ENCODE measurements around the gene SPR. TPM values are rescaled to one million over a fixed set of nuclear protein-coding genes. Genes with fewer than 3 reads are reported as not detected.
A peak's percentile ranks its signal among the peaks of the same experiment; 100 is the strongest.

SPR gene
- total RNA-seq, 1 experiment from 2014 or later: 120 TPM

DNA sequence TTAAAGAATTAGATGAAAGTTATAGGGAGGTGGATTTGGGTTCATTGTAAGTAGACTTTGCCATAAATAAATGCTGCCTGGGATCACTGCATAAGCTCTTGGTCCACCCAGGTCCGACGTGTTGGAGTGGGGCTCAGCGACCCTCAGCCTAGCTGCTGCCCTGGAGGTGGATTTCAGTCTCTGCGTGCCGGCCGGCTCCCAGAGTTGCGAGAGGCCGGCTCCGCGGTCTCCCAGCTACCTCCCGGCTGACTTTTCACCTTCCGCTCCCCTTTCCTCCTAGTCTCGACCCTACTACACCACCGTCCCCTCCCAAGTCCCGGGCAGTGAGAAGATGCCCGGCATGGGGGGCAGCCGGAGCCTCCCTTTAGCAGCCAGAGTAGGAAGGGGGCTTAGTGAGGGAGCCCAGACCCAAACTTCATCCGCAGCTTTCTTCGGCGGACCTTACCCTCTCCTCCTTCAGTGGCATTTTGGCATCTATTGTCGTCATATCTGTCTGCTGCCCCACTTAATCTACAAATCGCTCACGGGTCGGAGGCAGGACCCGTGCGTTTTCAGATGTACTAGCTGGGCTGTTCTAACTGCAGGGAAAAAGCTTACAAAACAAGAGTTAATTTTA, 38.2 kb downstream of the SPR start:
- in situ Hi-C loops (cut with HindIII; ENCODE audit: low pct_unique_long_range_greater_than_20kb, low sequenced_read_pairs): no loop called here
- no peak for DNase-seq (ENCODE audit: low read depth)

DNA sequence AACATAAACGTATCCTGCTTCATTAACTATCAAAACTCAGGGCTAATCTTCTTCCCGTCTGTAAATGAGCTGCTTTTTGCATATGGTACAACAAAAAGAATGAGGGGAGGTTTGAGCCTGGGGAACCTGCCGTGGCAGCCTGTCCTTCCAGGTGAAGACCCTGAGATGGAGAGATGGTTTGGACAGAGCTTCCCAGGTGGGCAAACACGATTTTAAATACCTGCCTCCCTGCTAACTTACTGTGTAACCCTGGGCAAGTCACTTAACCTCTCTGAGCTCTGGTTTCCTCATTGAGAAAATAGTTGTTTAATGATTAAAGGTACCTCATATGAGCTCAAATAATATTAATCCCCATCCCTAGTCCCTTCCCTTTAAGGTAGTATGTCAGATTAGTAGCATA, 39.2 kb downstream of the SPR start:
- in situ Hi-C loops (cut with HindIII; ENCODE audit: low pct_unique_long_range_greater_than_20kb, low sequenced_read_pairs): no loop called here
- no peak for DNase-seq (ENCODE audit: low read depth)

DNA sequence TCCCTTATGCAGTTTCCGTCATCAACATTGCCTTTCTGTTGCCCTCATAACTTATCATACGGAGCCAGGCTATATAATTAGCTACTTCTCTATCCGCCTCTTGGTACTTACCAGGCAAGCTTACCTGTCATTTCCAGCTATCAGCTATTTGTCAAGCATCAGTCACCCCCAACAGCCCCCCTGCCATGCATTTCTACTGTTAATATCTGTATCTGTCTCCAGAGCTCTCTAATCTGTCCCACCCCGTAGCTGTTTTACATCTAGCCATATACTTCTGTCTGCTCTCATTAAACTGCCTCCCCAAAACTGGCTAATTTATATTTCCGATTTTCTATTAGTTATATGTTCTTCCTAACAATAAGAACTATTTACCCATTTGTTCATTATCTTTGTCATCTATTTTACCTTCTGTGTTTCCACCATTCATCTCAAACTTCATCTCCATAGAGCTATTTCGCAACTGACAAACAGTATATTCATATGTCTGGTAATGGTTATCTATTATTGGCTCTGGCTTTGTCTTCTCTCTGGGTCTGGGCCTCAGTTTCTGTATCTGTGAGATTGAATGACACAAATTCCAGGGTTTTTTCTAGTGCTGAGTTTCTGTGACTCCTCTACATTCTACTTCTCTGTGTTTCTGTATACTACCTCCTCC, 39.7 kb downstream of the SPR start:
- in situ Hi-C loops (cut with HindIII; ENCODE audit: low pct_unique_long_range_greater_than_20kb, low sequenced_read_pairs): no loop called here
- no peak for DNase-seq (ENCODE audit: low read depth)

DNA sequence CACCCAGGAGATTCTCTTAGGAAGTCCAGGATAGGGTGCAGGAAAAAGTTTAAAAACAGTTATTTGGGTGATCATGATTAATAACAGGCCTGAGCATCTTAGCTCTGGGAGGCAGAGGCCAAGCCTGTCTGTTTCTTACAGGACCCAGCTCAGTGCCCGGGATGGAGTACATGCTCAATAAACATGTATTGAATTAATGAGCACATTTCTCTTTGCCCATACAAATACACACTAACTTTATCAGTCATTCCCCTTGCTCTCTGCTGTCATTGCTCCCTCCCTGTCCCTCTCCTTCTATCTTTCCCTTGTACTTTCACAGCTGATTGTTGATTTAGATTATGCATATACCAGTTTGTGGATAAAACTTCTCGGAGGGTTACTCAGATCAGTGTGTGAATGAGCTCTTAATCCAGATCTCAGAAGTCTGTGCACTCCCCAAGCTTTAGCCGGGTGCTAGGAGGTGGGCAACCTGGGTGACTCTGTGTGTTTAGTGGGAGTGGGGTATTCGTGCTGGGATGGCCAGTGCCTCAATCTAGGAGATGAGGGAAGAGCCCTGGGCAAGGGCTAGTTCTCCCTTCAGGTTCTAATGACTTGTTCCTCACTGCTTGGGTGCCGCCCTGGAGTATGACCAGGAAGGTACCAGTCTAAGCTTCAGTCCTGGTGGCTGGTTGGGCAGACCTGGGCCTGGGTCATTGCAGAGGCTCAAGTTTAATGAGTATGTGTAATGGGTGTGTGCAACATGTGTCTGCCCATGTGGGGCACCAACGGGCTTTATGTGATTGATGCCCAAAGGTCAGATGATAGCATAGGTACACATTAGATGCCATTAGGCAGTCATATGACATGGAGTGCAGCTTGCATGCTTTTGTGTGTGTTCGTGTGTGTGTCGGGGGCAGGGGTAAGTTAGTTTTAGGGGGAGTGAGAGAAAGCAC, 40.7 kb downstream of the SPR start:
- no peak for DNase-seq (ENCODE audit: low read depth)
- in situ Hi-C loops (cut with HindIII; ENCODE audit: low pct_unique_long_range_greater_than_20kb, low sequenced_read_pairs): no loop called here

DNA sequence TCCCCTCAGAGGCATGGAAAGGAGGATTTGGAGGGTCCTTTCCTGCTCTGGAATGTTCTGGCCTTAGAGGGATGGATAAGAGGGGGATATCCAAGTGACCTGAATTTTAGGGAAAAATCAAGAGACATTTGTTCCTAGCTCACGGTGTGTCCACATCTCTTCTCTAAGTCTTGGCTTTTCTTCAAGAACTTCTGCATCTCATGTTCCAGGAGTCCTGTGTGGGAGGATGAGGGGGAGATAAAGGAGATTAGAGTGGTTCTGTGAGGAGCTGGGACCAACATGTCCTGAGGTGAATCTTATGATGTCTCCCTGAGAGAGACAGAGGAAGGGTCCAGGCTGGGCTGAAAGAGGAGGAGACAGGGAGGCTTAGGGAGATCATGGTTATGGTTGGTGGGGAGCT, 41.8 kb downstream of the SPR start:
- in situ Hi-C loops (cut with HindIII; ENCODE audit: low pct_unique_long_range_greater_than_20kb, low sequenced_read_pairs): no loop called here
- DNase-seq (ENCODE audit: low read depth): no peak

DNA sequence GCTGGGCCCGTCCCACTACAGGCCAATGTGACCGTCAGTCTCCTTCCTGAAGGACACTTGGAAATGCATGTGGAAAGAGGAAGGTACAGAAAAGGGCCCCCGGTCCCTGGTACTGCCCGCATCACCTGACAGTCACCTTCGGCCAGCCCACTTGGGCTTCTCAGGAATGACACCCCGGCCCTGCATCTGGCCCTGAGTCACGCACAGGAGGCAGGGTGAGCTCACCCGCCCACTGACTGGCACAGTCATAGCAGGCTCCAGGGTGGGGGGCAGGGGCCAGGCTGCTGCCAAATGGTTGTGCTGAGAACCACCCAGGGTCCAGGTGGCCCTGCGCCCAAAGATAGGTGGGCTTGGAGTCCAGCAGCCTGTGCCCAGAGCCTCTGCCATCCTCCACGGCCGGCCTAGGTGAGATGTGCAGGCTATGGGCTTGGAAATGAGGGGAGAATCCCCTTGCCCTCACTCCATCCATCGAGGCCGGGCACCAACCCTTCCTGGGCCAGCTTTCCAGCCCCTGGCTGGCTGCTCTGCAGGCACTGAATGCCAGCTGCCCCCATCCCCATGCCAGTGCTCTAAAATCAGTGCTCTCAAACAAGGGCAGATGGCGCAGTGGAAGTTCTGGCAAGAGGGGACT, 44.2 kb downstream of the SPR start:
- in situ Hi-C loops (cut with HindIII; ENCODE audit: low pct_unique_long_range_greater_than_20kb, low sequenced_read_pairs): no loop called here
- no peak for DNase-seq (ENCODE audit: low read depth)

DNA sequence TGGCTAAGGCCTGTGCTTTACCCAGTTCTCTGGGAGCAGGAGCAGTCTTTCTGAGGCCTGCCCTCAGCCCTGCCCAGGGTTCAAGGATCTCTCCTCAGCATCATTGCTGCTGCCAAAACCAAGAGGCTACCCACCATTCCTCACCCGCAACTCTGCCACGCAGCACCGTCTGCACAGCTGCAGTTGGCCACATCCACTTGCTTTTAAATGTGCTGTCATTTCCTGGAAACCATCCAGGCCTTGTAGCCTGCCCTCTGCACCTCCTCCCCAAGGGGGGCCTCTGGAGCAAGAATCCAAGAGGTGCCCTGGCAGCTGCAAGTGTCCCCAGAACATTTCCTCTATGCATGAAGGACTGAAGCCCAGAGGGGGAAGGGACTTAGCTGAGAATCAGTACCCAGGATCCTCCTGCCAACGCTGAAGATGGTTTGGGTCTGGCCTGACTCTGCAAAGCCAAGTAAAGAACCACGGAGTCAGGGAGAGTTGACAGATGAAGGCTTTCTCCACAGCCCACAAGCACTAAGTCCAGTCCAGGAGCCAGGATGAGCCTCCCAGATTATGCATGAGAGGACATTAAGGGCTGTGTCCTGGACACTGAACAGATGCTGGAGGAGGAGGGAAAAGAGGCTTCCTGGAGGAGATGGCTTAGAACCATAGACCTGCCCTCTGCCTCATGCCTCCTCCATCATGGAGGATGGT, 45.0 kb downstream of the SPR start:
- DNase-seq (ENCODE audit: low read depth): no peak
- in situ Hi-C loops (cut with HindIII; ENCODE audit: low pct_unique_long_range_greater_than_20kb, low sequenced_read_pairs): no loop called here

DNA sequence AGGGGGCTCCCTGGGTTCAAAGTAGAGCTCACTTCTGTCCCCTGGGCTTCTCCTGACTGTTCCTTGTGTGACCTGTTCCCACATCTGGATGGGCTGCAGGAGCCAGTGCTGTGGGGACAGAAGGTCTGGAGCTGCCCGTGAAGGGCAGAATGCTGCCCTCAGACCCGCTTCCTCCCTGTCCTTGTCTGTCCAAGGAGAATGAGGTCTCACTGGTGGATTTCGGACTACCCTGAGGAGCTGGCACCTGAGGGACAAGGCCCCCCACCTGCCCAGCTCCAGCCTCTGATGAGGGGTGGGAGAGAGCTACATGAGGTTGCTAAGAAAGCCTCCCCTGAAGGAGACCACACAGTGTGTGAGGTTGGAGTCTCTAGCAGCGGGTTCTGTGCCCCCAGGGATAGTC, 45.6 kb downstream of the SPR start:
- in situ Hi-C loops (cut with HindIII; ENCODE audit: low pct_unique_long_range_greater_than_20kb, low sequenced_read_pairs): no loop called here
- no peak for DNase-seq (ENCODE audit: low read depth)

DNA sequence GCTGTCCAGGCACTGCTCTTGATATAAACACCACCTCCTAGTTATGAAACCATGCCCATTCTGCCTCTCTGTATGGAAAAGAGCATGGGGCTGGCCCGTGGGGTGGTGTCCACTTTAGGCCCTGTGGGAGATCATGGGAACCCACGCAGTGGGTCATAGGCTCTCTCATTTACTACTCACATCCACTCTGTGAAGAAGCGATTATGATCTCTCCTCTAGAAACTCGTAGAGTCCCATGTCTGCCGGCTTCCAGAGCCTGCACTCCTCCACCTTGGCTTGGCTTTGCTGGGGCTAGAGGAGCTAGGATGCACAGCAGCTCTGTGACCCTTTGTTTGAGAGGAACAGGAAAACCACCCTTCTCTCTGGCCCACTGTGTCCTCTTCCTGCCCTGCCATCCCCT, 46.0 kb downstream of the SPR start:
- DNase-seq (ENCODE audit: low read depth): no peak
- in situ Hi-C loops (cut with HindIII; ENCODE audit: low pct_unique_long_range_greater_than_20kb, low sequenced_read_pairs): no loop called here

DNA sequence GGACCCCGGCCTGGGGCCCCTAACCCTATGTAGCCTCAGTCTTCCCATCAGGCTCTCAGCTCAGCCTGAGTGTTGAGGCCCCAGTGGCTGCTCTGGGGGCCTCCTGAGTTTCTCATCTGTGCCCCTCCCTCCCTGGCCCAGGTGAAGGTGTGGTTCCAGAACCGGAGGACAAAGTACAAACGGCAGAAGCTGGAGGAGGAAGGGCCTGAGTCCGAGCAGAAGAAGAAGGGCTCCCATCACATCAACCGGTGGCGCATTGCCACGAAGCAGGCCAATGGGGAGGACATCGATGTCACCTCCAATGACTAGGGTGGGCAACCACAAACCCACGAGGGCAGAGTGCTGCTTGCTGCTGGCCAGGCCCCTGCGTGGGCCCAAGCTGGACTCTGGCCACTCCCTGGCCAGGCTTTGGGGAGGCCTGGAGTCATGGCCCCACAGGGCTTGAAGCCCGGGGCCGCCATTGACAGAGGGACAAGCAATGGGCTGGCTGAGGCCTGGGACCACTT, 46.5 kb downstream of the SPR start:
- no peak for DNase-seq (ENCODE audit: low read depth)
- in situ Hi-C loops (cut with HindIII; ENCODE audit: low pct_unique_long_range_greater_than_20kb, low sequenced_read_pairs): no loop called here

DNA sequence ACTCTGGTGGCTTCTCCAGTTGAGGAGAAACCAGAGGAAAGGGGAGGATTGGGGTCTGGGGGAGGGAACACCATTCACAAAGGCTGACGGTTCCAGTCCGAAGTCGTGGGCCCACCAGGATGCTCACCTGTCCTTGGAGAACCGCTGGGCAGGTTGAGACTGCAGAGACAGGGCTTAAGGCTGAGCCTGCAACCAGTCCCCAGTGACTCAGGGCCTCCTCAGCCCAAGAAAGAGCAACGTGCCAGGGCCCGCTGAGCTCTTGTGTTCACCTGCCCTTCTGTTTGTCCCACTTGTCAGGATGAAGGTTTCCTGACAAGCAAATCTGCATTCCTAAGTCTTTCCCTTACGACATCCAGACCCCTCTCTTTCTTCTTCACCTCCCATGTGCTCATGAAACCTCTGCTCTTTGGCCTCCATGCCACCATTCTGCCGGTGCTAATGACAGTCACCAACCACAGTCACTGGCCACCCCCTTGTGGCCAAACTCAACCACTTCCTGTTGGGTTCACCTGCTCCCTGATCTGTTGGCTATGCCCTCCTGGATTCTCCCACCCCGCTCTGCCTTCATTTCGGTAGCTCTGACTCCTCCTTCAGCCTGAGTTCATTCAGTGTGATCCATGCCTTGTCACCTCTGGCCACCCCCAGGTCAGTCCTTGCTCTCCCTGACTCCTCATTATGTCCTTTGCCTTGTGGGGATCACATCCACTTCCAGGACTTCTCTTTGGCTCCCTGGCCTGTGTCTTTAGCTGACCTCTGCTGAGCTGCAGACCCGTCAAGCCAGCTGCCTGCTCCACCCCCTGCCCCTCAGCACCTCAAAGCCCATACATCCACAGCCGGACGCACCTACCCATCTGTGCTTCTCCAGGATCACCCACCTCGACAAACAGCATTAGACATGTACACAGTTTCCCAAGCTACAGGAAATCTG, 47.7 kb downstream of the SPR start:
- in situ Hi-C loops (cut with HindIII; ENCODE audit: low pct_unique_long_range_greater_than_20kb, low sequenced_read_pairs): no loop called here
- DNase-seq (ENCODE audit: low read depth): peak; percentile 26

DNA sequence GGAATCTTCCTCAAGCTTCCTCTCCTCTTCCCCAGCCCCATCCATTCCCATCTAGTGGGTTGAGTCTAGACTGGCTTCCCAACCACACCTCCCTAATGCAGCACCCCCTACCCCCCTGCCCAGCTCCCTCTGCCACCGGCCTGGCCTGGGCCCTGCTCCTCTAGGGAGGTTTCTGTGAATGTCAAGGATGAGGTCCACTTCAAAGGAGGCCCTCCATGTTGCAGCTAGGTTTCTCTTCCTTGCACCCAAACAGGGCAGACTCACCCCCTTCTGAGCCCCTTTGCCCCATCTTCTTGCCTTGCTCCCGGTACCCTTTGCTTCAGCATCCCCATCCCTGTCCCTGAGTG, 48.4 kb downstream of the SPR start:
- no peak for DNase-seq (ENCODE audit: low read depth)
- in situ Hi-C loops (cut with HindIII; ENCODE audit: low pct_unique_long_range_greater_than_20kb, low sequenced_read_pairs): no loop called here

DNA sequence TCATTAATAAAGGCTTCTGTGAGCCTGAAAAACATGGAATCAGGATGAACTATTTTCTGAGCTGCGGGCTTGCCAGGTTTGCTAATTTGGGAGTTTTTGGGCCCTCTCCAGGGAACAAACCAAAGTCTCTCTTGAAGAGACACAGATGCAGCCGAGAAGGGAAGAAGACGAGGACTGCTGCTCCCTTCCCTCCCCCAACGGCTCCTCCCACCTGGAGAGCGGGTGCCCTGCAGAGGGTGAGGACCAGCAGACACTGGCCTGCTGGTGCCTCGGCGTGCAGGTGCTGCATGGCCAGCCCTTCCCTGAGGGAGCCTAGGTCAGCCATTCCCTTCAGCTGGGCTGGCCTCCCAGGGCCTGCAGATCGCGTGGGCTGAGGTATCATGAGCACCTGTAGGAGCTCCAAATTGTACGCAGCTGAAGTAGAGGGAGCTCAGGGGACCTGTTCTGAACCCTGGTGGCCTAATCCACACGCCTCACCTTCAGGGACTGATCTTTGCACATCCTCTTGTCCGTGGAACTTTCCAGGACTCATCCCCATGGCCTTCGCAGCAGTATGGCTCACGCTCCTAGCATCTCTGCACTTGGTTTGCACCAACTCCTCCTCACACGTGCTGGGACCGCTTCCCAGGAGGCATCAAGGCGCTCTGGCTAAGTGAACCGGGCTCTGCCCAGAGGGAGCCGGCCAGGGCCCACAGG, 49.6 kb downstream of the SPR start:
- DNase-seq (ENCODE audit: low read depth): no peak
- in situ Hi-C loops (cut with HindIII; ENCODE audit: low pct_unique_long_range_greater_than_20kb, low sequenced_read_pairs): no loop called here

DNA sequence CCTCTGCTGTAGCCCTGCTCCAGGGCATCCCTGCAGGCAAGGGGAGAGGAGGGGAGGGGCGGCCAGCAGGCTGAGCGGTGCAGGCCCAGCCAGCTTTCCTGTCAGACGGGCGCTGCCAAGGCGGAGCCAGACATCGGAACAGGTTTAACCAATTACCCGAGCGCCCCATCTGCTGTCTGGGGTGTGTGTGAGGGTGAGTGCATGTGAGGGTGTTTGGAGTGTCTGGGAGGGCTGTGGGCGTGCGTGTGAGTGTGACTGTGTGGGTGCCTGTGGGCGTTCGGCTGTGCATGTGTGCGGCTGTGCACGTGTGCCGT, 50.1 kb downstream of the SPR start:
- DNase-seq (ENCODE audit: low read depth): no peak
- in situ Hi-C loops (cut with HindIII; ENCODE audit: low pct_unique_long_range_greater_than_20kb, low sequenced_read_pairs): no loop called here

DNA sequence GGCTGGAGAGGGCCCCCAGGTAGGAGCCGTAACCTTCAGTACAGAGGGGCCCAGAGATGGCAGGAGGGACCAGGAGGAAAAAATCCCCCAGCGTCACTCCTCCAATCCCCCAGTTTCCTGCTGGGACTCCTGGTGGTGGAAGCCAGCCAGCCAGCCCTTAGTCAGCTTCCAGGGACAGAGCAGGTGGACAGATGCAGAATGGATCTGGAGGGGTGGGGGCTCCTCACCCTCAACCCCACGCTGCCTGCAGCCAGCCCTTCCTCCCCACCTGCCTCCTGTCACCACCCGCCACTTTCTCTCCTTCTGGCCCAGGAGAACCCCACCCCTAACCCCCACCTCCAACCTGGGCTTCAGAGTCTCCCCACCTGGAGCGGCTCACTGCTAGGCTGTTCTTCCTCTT, 51.2 kb downstream of the SPR start:
- DNase-seq (ENCODE audit: low read depth): no peak

DNA sequence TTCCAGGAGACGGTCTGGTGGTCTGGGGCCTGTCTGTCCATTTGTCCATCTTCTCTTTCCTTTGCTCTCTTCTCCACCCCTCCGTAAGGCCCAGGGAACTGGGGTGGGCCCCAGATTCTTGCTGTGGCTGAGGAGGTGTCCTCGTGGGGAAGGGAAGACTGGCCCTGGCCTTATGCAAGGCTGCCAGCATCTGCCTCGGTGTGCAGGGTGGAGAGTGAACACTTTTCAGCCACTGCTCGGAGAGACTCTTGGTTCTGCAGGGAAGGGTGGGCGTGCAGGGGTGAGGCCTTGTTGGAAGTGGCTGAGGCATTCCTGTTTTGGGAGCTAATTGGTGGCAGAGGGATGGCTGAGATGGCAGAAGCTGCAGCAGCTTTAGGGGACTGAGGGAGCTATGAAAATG, 53.2 kb downstream of the SPR start:
- in situ Hi-C loops (cut with HindIII; ENCODE audit: low pct_unique_long_range_greater_than_20kb, low sequenced_read_pairs): no loop called here
- DNase-seq (ENCODE audit: low read depth): no peak

More for the DNA sequence above, 51.2 kb downstream of the SPR start:
- in situ Hi-C loops (cut with HindIII; ENCODE audit: low pct_unique_long_range_greater_than_20kb, low sequenced_read_pairs): no loop called here

DNA sequence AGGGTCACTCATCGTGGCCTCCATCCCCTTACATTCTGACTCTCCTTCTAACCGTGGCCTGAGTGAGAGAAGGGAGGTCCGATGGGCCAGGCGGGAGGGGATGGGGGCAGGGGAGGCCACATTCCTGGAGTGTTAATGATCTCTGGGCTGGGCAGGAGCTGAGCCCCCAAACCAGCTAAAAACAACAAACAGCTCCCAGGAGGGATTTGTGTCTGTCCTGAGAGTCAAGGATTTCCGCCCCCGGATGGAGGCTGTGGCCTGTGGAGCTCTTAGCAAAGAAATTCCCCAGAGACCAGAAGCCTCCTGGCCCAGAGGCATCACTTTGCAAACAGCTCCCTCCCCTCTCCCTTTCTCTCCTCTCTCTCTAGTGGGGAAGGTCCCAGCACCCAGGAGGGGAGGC, 53.6 kb downstream of the SPR start:
- in situ Hi-C loops (cut with HindIII; ENCODE audit: low pct_unique_long_range_greater_than_20kb, low sequenced_read_pairs): no loop called here
- DNase-seq (ENCODE audit: low read depth): no peak
